Thyroid gland (tissue), 4 donors: ENCODE measurements around the gene CARHSP1.

ENCODE experiments used
- POLR2A ChIP-seq, 2 donors: fragments of 450-650 bp; IDR thresholded peaks; one replicate each; pipeline ENCODE4 v1.6.1; 2017; ENCODE audit warnings: antibody characterized with exemption in 2 of 2, mild to moderate bottlenecking in 2 of 2, moderate library complexity in 1 of 2
- TF ChIP-seq, protein P1 (sequence below), 6 experiments: fragments of 200-600 bp in 3 of 6; fragments of 450-650 bp in 3 of 6; sonication (generic) in 3 of 6; IDR thresholded peaks; one replicate each; pipeline ENCODE4 v1.5.1; 2016 to 2019; ENCODE audit warnings: antibody characterized with exemption in 6 of 6, mild to moderate bottlenecking in 2 of 6, inconsistent platforms in 1 of 6, moderate library complexity in 1 of 6

DNA sequence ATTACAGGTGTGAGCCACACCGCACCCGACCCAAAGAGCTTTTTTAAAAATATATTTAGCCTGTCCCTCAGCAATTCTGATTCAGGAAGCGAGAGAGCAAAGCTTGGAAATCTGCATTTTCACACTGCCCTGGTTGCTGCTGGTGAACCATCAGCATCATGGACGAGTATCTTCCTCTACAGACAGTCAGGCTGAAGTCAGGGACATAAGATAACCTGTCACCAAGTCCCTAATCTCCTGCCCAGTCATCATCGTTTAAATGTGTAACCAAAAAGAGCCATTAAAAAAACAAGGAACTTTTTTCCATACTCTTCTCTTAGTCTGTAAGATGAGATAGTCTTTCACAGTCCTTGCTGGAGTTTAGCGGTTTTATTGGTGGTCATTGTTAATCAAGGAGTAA is 64.5 kb downstream of the CARHSP1 start:
- TF ChIP-seq, protein P1, sequence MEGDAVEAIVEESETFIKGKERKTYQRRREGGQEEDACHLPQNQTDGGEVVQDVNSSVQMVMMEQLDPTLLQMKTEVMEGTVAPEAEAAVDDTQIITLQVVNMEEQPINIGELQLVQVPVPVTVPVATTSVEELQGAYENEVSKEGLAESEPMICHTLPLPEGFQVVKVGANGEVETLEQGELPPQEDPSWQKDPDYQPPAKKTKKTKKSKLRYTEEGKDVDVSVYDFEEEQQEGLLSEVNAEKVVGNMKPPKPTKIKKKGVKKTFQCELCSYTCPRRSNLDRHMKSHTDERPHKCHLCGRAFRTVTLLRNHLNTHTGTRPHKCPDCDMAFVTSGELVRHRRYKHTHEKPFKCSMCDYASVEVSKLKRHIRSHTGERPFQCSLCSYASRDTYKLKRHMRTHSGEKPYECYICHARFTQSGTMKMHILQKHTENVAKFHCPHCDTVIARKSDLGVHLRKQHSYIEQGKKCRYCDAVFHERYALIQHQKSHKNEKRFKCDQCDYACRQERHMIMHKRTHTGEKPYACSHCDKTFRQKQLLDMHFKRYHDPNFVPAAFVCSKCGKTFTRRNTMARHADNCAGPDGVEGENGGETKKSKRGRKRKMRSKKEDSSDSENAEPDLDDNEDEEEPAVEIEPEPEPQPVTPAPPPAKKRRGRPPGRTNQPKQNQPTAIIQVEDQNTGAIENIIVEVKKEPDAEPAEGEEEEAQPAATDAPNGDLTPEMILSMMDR (IDR thresholded peaks at IDR 0.05): no peak
- TF ChIP-seq POLR2A (IDR thresholded peaks at IDR 0.05): no peak
